Measurements from ENCODE around the gene HSD17B8.

The HSD17B8 gene

DNA sequence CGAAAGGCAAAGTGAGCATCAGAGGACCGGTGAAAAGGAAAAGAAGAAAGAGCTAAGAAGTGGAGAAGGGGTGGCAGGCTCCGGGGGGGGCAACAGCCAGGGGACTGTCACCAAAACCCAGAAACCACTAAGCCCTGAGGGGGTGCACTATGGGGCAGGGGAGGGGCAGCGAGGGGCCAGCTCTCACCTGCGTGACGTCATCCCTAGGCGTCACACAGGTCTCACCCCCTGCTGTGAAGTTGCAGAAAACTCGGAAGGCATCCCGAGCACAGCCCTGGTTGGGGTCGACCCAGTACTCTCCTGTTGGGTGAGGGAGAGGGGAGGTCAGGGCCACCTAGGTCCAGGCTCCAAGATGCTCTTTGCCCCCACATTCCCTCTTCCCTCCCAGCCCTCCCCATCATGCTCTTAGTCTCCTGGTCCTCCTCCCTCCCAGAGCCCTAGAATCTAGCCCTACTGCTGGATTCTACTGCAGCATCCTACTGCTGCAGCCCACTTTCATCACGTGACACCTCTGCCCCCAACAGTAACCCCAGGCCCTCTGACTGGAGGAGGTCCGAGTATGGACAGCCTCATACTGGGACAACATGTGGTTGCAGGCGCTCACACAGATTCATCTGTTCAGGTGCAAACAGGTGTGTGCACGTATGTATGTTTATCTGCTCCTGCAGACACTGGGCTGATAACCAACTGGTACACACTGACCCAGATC lies 39.6 kb upstream of the HSD17B8 start:
- H3K4me1 ChIP-seq (ENCODE audit: low read length), result peaks cover 17% of the 10 kb centered on the region
- H3K27ac ChIP-seq (ENCODE audit: low read length), result no peak overlapping the region
- H3K4me3 ChIP-seq (ENCODE audit: low read length), result no peak overlapping the region
- no peak overlapping the region for H2AFZ ChIP-seq (ENCODE audit: low read depth, low read length)
- H3K9ac ChIP-seq (ENCODE audit: low read length), result no peak overlapping the region
- no peak overlapping the region for H3K4me2 ChIP-seq (ENCODE audit: low read length)
- TF ChIP-seq, protein P1, sequence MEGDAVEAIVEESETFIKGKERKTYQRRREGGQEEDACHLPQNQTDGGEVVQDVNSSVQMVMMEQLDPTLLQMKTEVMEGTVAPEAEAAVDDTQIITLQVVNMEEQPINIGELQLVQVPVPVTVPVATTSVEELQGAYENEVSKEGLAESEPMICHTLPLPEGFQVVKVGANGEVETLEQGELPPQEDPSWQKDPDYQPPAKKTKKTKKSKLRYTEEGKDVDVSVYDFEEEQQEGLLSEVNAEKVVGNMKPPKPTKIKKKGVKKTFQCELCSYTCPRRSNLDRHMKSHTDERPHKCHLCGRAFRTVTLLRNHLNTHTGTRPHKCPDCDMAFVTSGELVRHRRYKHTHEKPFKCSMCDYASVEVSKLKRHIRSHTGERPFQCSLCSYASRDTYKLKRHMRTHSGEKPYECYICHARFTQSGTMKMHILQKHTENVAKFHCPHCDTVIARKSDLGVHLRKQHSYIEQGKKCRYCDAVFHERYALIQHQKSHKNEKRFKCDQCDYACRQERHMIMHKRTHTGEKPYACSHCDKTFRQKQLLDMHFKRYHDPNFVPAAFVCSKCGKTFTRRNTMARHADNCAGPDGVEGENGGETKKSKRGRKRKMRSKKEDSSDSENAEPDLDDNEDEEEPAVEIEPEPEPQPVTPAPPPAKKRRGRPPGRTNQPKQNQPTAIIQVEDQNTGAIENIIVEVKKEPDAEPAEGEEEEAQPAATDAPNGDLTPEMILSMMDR (IDR thresholded peaks at IDR 0.05; ENCODE audit: low read depth, low read length), result no peak
- no peak for TF ChIP-seq EZH2phosphoT487 (IDR thresholded peaks at IDR 0.05; ENCODE audit: low read depth)
- H3K9me3 ChIP-seq (ENCODE audit: insufficient read depth, low read length), result no peaks in the 10 kb centered on the region
- H3K79me2 ChIP-seq (ENCODE audit: low read length), result no peaks in the 10 kb centered on the region
- H4K20me1 ChIP-seq (ENCODE audit: insufficient read depth, low read length), result no peaks in the 10 kb centered on the region
- no peaks in the 10 kb centered on the region for H3K27me3 ChIP-seq (ENCODE audit: low read depth, low read length)
- H3K36me3 ChIP-seq (replicated peaks; ENCODE audit: low read depth, low read length), result no peaks in the 10 kb centered on the region

DNA sequence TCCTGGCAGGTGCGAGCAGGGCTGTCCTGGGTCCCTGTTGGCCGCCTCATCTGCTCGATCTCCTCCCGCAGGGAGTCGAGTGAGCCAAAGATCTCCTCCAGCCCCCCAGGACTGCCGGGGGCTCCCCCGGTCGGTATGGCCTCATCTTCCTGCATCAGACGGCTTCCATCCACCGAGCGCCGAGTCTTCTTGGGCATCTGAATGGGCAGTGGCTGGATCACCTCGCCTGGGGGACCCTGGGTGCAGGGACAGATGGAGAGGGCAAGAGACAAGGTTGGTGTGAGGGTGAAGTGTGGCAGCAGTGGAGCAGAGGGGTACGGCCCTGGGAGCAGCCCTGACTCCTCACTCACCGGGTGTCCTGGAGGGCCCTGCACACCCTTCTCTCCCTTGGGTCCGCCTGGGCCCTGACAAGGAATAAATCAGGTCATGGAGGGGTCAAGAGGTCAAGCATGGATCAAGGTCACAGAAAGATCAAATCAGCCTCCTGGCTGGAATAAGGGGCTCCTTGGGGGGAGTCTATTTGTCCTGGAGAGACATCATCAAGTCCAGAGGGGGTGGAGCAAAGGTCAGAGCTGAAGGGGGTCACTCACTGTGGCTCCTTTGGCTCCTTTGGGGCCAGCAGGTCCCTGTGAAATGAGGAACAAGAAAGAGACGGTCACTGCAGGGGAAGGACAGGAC lies 38.7 kb upstream of the HSD17B8 start:
- Histone ChIP-seq H2AFZ (ENCODE audit: low read depth, low read length) (no peak overlapping the region), H3K36me3 (replicated peaks; ENCODE audit: low read depth, low read length) (no peaks in the 10 kb centered on the region), H3K4me3 (ENCODE audit: low read length) (no peak overlapping the region), H3K27me3 (ENCODE audit: low read depth, low read length) (no peaks in the 10 kb centered on the region), H3K9me3 (ENCODE audit: insufficient read depth, low read length) (no peaks in the 10 kb centered on the region), H3K27ac (ENCODE audit: low read length) (no peak overlapping the region), H3K79me2 (ENCODE audit: low read length) (no peaks in the 10 kb centered on the region), H3K9ac (ENCODE audit: low read length) (no peak overlapping the region), H3K4me1 (ENCODE audit: low read length) (peaks cover 25% of the 10 kb centered on the region), H4K20me1 (ENCODE audit: insufficient read depth, low read length) (no peaks in the 10 kb centered on the region), H3K4me2 (ENCODE audit: low read length) (no peak overlapping the region)
- TF ChIP-seq EZH2phosphoT487 (IDR thresholded peaks at IDR 0.05; ENCODE audit: low read depth), result no peak
- TF ChIP-seq, protein P1 (IDR thresholded peaks at IDR 0.05; ENCODE audit: low read depth, low read length), result no peak

DNA sequence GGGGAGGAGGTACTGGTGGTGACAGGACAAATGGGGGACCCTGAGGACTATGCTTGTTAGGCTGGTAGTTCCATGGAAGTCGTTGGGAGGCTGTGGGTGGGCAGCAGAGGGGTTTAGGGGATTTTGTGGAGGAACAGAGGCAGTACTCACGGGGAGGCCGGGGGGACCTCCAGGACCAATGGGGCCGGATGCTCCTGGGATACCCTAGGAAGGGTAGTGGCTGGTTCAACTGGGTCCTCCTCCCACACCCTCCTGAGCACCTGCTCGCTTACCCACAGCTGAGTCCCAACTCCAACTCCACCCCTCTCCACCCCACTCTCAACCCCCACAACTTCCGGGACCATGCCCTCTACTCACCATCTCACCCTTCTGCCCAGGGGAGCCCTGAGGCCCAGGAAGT lies 38.1 kb upstream of the HSD17B8 start:
- H3K27me3 ChIP-seq (ENCODE audit: low read depth, low read length), result no peaks in the 10 kb centered on the region
- peaks cover 20% of the 10 kb centered on the region for H3K4me1 ChIP-seq (ENCODE audit: low read length)
- H3K27ac ChIP-seq (ENCODE audit: low read length), result no peak overlapping the region
- H3K79me2 ChIP-seq (ENCODE audit: low read length), result no peaks in the 10 kb centered on the region
- H4K20me1 ChIP-seq (ENCODE audit: insufficient read depth, low read length), result no peaks in the 10 kb centered on the region
- H3K4me3 ChIP-seq (ENCODE audit: low read length), result no peak overlapping the region
- TF ChIP-seq, protein P1 (IDR thresholded peaks at IDR 0.05; ENCODE audit: low read depth, low read length), result no peak
- no peak for TF ChIP-seq EZH2phosphoT487 (IDR thresholded peaks at IDR 0.05; ENCODE audit: low read depth)
- H3K36me3 ChIP-seq (replicated peaks; ENCODE audit: low read depth, low read length), result no peaks in the 10 kb centered on the region
- H3K9me3 ChIP-seq (ENCODE audit: insufficient read depth, low read length), result no peaks in the 10 kb centered on the region
- H2AFZ ChIP-seq (ENCODE audit: low read depth, low read length), result no peak overlapping the region
- H3K9ac ChIP-seq (ENCODE audit: low read length), result no peak overlapping the region
- H3K4me2 ChIP-seq (ENCODE audit: low read length), result no peak overlapping the region

DNA sequence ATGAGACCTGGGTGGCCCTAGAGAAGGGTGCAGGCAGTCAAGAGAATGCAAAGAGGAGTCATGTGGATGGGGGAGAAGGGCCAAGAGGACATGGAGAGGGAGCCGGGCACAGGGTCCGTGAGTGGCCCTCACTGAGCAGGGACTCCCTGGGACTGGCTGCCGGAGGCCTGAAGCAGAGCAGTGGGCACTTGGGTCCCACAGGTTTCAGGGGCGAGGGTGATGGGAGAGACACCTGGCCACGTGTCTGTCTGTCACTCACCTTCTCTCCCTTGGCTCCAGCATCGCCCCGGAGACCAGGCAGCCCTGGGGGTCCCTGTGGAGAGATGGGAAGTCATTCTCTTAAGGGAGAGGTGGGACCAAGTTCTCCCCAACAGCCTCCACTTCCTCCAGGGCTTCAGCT lies 37.6 kb upstream of the HSD17B8 start:
- Histone ChIP-seq H3K36me3 (replicated peaks; ENCODE audit: low read depth, low read length) (no peaks in the 10 kb centered on the region), H3K9me3 (ENCODE audit: insufficient read depth, low read length) (no peaks in the 10 kb centered on the region), H2AFZ (ENCODE audit: low read depth, low read length) (no peak overlapping the region), H3K4me1 (ENCODE audit: low read length) (peaks cover 19% of the 10 kb centered on the region), H3K27me3 (ENCODE audit: low read depth, low read length) (no peaks in the 10 kb centered on the region), H4K20me1 (ENCODE audit: insufficient read depth, low read length) (no peaks in the 10 kb centered on the region), H3K4me3 (ENCODE audit: low read length) (no peak overlapping the region), H3K79me2 (ENCODE audit: low read length) (no peaks in the 10 kb centered on the region), H3K27ac (ENCODE audit: low read length) (no peak overlapping the region), H3K4me2 (ENCODE audit: low read length) (no peak overlapping the region), H3K9ac (ENCODE audit: low read length) (no peak overlapping the region)
- no peak for TF ChIP-seq EZH2phosphoT487 (IDR thresholded peaks at IDR 0.05; ENCODE audit: low read depth)
- TF ChIP-seq, protein P1 (IDR thresholded peaks at IDR 0.05; ENCODE audit: low read depth, low read length), result no peak
